Myocyte (in vitro differentiated cells): ENCODE results near the gene DDX1. TPM values are rescaled to one million over a fixed set of nuclear protein-coding genes. Genes with fewer than 3 reads are reported as not detected.

ENCODE experiments used
- DNase-seq: peaks from one replicate; pipeline ENCODE4 v3.0.0-alpha.2; 2012; ENCODE audit warnings: low read depth
- total RNA-seq: library from RNA; depleted of rRNA; stranded (reverse); fragments of >200 nt; gene quantifications from 2 replicates; pipeline ENCODE4 v1.2.3, GENCODE V29; 2014

DDX1 gene
- total RNA-seq, 1 donor from 2014 or later, result 89.1 TPM

DNA sequence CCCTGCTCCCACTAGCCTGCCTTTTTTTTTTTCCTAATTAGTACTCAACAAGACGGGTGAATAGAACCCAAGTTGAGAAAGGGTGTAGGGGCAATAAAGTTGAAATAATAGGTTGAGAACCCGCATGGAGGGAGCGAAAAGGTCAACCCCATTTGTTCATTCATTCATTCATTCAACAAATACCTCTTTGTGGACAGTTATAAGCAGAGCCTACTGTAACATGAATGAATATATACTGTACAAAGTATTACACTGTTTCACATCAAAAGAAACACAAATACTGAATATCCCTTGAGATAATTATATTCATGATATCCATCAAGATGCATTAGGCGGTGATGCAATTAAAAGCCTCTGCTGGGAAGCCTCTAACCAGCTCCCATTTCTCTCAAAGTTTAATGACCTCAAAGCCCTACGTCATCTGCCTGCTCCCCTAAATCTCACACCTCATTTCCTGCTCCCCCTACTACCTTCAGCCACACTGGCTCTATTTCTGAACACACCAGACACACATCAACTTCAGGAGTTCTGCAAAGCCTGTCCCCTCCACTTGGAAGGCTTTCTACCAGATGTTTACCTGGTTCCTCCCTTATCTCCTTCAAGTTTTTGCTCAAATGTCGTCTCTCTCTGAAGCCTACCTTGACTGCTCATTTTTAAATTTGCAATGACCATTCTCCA is 29.2 kb upstream of the DDX1 start:
- no peak for DNase-seq

DNA sequence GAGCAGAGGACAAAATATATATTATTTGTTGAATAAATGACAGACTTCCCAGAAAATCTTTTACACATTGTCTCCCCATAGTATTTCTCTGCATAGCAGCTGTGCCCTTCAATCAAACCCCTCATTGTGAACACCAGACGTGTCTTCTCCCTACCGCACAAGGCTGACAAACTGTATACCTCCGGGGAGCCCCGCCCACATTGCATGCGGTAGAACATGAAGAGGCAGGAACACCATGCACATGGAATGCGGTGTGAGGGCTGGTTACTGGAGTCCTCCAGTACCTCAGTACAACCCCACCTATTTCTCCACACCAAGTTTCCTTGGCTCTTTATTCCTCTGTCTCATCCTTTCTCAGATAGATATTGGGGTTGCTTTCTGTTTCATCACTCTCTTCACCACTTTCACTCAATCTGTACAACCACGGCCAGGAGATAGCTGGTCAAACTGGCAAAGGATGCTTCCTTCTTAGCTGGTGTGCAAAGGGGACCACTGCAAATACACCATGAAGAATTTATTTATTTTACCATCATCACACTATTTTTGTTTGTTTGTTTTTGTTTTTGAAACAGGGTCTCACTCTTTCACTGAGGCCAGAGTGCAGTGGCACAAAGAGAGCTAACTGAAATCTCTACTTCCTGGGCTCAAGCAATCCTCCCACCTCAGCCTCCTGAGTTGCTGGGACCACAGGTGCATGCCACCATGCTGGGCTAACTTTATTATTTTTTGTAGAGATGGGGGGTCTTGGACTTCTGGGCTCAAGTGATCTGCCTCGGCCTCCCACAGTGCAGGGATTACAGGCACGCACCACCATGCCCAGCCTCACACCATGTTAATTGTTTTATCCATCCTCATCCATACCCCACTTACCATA is 28.2 kb upstream of the DDX1 start:
- DNase-seq, result no peak

DNA sequence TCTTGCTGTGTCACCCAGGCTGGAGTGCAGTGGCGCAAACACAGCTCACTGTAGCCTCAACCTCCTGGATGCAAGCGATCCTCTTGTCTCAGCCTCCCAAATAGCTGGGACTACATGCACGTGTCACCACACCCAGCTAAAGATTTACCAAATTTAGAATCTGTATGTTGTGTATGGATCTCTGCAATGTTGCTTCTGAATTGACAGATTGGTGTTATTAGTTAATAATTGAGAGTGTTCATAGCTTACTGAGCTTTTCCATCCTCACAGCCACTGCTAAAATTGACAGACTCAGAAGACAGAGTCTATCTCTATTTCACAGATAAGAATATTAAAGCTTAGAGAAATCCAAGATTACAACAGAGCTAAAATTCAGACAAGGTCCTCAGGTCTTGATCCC is 26.3 kb upstream of the DDX1 start:
- DNase-seq, result no peak

DNA sequence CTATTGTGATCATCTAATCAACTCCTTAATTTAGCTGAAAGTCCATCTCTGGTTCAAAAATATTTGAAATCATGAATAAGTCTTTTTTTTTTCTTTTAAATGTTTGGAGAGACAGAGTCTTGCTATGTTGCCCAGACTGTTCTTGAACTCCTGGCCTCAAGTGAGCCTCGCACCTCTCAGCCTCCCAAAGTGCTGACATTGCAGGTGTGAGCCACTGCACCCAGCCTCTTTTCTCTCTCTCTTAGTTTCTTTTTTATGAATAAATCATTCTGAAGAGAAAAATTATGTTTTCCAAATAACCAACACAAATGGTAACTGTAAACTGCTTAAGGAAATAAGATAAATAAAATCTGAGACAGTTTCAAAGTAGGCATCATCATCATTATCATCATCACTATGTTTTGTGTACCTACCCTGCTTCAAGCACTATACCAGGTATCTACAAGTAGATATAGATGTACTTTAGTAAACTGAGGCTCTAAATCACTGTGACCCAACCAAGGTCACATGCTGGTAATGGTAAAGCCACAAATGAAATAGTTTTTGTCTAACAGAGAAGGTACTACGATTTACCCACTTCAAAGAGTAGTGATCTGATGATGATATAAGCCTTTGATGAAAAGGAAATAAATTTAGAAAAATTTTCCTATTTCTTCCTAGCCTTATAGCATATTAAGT is 25.5 kb upstream of the DDX1 start:
- DNase-seq, result no peak

DNA sequence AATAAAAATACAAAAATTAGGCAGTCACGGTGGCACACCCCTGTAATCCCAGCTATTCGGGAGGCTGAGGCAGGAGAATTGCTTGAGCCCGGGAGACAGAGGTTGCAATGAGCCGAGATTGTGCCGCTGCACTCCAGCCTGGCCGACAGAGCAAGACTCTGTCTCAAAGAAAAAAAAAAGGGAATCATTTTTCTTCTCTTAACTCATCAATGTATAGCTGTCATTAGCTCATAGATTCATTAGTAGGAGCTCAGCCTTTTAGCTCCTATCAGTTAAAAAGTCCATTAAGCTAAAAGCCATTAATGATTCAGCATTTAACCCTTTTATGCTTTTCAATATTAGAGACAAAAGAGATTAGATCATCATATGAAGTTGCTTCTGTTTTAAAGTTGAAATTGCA is 24.8 kb upstream of the DDX1 start:
- DNase-seq, result no peak

DNA sequence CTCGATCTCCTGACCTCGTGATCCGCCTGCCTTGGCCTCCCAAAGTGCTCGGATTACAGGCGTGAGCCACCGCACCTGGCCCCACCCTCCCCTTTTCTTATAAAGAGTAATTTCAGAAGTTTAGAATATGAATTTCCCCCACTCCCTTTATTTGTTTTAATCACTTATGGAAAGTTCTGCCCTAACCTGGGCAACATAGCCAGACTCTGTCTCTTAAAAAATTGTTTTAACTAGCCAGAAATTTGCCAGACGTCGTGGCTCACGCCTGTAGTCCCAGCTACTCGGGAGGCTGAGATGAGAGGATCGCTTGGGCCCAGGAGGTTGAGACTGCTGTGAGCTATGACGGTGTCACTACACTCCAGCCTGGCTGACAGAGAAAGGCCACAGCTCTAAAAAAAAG is 22.8 kb upstream of the DDX1 start:
- DNase-seq, result no peak

DNA sequence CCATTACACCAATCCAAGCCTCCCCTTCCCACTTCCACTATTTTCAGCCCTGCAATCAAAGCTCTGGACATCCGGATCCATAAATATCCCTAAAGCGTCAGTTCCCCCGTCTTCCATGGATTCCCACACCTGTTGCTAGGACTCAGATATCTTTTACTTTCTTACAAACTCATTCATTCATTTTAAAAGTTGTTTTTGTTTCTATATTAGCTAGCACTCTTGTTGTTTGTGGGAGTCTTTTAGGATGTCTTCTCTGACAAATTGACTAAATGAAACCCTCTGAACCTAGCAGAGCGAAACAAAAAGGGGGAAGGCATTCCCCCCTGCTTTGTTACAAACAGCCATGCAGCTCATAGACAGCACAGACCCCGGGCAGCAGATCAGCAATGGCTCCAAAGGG is 21.6 kb upstream of the DDX1 start:
- peak; percentile 56 for DNase-seq

DNA sequence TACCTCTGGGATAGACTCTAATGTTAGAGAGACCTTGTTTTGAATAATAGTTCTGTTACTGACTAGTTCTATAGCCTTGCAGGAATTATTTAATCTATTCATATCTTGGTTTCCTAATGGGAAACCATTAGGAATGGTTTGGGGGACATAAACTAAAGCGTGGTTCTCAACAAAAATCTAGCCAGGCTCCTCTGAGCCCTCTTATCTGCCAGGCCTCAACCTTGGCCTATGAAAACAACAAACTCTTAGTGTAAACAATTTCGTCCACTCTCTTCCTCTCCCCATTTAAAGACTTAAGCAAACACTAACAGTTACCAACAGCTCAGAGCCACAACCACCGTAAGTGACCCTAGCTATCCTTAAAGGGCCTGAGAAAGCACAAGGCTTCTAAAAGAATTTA is 19.9 kb upstream of the DDX1 start:
- DNase-seq, result no peak

DNA sequence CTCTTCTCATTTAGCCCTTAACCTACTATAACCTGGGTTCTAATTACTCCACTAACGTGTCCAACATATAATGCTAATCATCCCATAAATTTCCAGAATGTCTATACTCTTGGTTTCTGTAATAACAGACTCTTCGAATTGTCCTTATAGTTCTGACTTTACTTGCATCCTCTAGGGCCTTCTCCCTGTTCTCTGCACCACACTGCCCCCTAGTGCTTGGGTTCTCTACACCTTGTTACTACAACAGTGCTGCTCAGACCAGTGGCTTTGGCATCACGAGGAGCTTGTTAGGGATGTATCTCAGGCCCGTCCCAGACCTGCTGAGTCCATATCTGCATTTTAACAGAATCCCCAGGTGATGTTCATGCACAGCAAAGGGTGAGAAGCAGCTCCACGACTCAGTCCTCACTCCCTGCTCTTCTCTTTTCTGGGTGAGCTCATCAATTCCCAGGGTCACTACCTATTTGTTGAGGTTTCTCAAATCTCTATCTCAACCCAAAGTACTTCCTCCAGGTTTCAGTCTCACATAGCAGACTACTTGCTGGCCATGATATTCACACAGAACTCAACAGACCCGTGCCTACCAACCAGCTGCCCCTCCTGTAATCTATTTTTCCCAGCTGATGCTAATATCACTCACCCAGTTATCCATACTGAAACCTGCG is 14.5 kb upstream of the DDX1 start:
- DNase-seq, result peak; percentile 87

DNA sequence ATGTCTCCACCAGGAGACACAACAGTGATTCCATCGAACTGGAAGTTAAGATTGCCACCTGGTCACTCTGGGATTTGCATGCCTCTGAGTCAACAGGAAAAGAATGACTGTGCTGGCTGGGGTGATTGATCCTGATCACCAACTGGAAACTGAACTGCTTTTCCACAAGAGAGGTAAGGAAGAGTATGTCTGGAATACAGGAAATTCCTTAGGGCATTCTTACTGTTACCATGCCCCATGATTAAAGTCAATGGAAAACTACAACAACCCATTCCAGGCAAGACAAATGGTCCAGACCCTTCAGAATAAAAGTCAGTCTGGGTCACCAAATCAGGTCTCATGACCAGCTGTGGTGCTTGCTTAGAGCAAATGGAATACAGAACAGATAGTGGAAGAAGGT is 12.0 kb upstream of the DDX1 start:
- peak; percentile 50 for DNase-seq

DNA sequence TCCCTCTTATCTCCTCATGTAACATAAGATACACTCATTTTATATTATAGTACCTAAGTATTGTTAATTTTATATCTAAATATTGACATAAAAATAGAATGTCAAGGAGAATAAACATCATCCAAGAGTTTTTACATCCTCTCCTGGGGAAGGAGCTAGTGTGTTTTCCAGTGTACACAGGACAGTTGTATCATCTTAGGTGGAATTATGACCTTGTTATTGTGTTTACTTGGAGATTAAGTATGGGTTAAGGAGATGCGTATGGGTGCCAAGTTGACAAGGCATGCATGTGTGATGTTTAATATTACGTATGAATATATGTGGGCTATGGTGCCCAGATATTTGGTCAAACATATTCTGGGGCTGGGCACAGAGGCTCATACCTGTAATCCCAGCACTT is 11.2 kb upstream of the DDX1 start:
- no peak for DNase-seq

DNA sequence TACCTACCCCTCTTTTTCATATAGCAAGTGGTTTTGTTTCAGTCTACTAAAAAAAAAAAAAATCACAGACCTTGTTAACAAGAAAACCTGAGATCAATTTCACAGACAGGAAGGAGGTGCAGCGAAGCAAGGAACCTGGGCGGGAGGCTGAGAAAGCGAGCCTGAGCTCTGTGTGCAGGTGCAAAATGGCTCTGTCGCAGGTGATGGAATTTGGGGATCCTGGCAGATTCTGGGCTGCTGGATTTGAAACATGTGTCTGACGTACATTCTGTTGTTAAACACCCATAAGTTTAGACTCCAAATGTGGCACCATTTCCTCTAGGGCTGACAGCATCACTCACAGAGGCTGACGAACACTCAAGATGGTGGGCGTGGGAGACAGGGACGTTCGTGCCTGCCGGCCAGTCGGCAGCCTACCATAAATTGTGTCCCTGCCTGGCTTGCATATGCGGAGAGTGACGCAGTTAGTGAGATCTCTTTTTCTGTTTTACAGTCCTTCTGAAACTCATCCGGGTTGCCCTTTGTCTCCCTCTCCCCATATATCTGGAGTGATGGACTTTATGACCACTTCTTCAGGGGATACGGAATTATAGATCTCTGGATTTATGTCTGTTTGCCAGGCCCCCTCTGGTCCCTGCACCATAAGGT is 8.8 kb upstream of the DDX1 start:
- no peak for DNase-seq

DNA sequence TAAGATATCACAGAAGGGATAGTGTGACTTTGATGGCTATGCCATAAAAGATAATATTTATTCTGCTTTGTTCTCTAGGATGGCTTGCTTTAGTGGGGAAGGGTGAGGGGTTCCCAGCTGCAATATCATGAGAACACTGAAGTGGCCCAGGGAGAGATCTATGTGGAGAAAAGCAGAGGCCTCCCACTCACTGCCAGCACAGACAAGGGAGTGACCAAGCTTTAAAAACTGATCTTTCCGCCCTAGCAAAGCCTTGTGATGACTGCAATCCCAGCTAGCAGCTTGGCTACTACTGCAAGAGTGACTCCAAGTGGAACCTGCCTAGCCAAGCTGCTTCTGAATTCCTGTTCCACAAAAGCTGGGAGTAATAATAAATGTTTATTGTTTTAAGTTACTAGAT is 7.8 kb upstream of the DDX1 start:
- DNase-seq, result no peak

DNA sequence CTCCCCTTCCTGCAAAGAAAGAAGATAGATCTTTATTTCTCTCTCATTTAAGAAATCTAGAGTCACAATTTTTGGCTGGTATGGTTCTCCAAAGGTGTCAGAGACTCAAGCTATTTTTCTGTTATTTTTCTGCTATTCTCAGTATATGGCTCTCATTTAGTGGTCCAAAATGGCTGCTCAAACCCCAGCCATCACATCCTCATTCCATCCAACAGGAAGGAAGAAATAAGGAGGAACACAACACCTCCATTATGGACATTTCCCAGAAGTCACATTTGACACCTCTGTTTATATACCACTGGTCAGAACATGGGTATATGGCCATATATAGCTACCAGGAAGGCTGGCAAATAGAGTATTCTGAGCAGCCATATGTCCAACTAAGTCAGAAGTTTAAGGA is 7.4 kb upstream of the DDX1 start:
- no peak for DNase-seq

DNA sequence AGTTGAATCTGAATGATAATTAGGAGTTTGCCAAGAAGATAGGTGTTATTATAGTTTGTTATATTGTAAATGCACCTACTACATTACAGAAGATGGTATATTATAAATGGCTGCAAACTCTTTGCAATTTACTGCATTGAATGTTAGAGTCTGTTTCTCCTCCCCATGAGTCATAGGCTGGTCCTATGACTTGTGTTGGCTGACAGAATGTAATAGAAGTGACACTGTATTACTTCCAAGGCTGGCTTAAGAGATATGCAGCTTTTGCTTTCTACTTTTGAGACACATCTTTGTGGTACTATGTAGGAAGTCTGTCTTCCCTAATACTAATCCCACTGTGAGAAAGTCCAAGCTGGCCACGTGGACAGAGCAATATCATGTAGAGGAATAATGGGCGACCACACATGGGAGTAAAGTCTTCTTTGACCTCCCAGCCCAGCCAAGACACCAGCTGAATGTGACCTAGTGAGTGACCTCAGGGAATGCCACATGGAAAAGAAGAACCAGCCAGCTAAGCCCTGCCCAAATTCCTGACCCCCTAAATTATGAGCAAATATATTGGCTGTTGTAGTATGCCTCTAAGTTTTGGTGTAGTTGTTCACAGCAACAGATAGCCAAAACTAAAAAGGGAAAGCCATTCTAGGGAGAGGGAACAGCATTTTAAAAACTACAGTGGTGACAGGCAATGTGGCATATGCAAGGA is 6.8 kb upstream of the DDX1 start:
- no peak for DNase-seq

DNA sequence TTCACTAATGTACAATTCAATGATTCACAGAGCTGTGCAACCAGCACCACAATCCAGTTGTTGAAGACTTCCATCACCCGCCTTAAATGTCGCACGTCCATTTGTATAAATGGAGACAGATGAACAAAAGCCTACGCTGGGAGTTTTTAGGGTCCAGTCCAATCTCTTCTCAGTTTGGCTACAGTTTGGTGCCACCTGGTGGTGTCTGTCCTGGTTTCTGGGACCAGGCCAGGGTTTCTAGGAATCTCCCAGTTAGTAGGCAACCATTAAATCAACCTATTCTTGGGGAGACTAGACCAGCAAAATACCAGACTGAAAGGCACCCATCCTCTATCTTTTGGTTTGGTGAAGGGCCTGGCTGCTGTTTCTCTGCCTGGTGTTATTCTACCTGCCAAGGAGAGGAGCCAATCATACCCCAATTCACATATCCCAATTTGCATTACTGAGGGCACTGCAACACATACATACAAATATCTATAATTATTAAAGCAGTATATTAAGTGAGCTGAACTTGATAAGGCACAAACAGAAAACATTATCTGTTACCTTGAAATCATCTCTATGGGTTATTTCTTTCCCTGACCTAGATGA is 3.2 kb upstream of the DDX1 start:
- peak; percentile 84 for DNase-seq

DNA sequence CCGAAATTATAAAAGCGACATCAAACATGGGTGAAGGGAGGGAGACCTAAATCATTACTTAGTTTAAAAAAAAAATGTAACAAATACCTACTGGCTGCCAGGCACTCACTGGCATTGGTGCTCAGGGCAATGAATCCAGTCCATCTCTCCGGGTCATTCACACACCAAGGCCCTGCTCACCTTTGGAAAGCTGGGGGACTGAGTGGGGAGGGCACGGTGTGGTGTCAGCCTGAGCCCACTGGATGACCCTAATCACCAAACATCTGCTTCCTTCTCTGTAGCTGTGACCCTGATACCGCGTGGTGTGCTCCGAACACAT is 336 bp upstream of the DDX1 start:
- DNase-seq, result no peak

DNA sequence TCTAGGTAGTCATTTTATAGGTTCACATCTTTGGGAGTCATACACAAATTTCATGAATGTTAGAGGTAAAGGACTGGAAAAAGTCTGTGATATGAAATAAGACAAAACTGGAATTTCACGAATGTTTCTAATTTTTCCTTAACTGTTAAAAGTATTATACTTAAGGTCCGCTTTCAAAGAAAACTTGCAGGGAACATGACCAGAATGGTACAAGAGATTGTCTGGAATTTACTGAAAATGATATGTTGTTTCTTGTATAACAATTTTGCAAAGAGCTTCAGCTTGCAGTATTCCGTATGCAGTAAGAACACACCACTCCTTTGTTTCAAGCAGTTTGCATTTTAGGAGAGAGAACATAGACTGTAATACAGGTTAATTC is 1.6 kb downstream of the DDX1 start:
- no peak for DNase-seq

DNA sequence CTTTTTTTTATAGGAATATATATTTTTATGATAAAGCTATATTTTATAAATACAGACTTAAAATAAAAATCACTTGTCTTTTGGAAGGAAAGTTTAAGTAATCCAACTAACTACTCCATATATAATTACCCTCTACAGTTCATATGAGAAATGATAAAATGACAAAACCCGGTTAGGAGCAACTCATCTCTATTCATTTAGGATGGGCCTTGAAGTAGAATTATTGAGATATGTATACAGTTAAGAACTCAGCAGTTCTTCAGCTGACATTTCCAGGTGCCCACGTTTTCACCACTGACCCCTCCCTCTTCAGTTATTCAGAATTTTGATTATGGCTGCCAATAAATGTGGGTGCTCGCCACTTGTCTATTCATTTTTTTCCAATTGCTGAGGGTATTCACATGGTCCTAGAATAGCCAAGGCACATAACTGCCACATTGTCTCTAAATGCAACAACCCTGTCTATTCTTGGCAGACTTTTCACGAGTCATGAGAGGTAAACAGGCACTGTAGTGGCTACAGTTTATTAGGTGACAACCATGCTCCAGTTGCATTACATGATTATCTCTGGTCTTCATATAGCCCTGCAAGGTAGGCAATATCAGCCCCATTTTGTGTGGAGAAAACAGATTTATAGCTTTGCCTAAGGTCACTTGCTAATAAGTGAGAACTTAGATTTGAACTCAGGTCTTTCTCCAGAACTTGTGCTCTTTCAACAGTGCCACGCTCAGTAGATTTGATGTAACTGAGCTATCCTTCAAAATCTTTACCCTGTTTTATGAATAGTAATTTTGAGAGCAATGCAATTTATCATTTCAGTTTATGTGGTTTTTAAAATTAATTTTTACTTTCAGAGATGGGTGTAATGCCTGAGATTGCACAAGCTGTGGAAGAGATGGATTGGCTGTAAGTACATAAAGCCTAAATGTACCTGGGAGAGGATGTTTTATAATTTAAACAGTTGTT is 2.9 kb downstream of the DDX1 start:
- DNase-seq, result peak; percentile 33
